ENCODE data around the gene PCDHA10.

DNA sequence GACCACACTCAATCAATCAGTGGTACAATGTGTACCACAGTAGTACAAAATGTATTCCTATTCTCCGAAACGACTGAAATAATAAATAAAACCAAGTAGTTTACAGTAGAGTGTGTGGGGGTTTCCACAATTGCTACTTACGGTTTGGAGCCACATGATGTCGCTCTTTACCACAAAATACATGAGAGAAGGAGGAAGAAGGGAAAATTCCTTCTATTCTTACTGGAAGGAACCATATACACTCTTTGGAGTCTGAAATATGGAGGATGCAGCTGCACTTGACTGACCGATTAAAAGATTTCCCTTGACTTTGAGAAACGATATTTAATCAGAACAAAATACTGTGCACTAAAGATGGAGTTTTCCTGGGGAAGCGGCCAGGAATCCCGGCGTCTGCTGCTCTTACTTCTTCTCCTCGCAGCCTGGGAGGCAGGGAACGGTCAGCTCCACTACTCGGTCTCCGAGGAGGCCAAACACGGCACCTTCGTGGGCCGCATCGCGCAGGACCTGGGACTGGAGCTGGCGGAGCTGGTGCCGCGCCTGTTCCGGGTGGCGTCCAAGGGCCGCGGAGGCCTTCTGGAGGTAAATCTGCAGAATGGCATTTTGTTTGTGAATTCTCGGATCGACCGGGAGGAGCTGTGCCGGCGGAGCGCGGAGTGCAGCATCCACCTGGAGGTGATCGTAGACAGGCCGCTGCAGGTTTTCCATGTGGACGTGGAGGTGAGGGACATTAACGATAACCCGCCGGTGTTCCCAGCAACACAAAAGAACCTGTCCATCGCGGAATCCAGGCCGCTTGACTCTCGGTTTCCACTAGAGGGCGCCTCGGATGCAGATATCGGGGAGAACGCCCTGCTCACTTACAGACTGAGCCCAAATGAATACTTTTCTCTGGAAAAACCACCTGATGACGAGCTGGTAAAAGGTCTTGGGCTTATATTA, 48.6 kb upstream of the PCDHA10 start, which contains the start of gene PCDHA4:
- TF ChIP-seq CTCF (IDR thresholded peaks at IDR 0.05; ENCODE audit: low read length), result peak; percentile 27
- TF ChIP-seq EZH2 (optimal IDR thresholded peaks at IDR 0.05; ENCODE audit: low read depth, low read length), result no peak

Measured in MM.1S (cell line).